Heart left ventricle (tissue), 13 donors: ENCODE results near the gene ZC3H10.

Source experiments
- CTCF ChIP-seq, 12 donors: fragments of 200-600 bp; sonication (generic) in 4 of 12; IDR thresholded peaks; one replicate each; pipeline versions ENCODE4 v1.5.0 to v1.8.0; 2018 to 2022; ENCODE audit warnings: antibody characterized with exemption in 12 of 12, mild to moderate bottlenecking in 5 of 12
- POLR2A ChIP-seq, 2 donors: fragments of 450-650 bp; IDR thresholded peaks; one replicate each; pipeline ENCODE4 v1.6.1; 2017; ENCODE audit warnings: antibody characterized with exemption in 2 of 2, mild to moderate bottlenecking in 2 of 2, moderate library complexity in 2 of 2
- donor health status: ischemic (EF 13 %, LVEDD 7.1; RV severe dilation, severe dysfunction).
- donor health status: DM: no; HTN: yes; CAD: no.
- donor health status: DM: no; HTN: no; CAD: no.
- donor health status: ischemic (EF 25% LVEDD 6.9; RV normal size, moderate dysfunction).
- donor health status: ischemic (EF 25% LVEDD 5.7; RV mildly dilated, moderate dysfunction).
- donor health status: ischemic (EF 35%, LVEDD 5.7; RV mildly dilated, moderate dysfunction).
- donor health status: nonischemic (EF 11% LVEDD 7.7; RV severe dilation, severe dysfunction).
- donor health status: DM: yes; HTN: yes; CAD: no.
- donor health status: PGD.
- donor health status: ischemic (EF 29% LVEDD 5.4; RV normal size, mild dysfunction).
- donor health status: nonischemic (EF 23%, LVEDD 6.1; RV moderate dilation, normal function).

DNA sequence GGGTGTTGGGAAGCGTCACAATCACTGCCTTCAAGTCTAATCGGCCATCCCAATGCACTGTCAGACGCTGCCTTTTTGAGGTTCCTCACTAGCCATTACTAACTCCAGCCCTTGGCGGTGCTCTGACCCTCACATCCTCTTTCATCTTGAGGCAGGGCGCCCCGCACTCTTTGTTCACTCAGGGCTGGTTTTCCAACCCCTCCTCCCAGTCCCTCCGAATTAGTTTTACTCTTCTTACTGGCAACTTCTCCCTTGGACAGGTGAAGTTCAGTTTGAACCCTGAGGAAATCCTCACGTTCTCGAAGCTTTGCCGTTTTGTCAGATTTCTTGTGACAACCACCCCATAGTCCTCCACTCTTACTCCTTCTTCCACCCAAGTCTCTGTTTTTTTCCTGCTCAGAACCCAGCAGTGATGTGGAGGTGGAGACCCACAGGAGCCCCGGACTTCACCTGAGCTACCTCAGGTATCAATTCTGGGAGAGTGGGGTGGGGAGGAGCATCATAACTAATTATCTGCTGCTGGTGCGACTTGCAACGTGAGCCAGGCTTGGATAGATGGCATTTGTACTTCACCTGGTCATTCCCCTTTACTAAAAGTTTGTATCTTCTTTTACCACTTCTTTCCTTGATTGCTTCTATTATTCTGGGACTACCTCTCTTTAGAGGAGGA is 757 bp downstream of the ZC3H10 start:
- TF ChIP-seq CTCF (IDR thresholded peaks at IDR 0.05) (no peak), POLR2A (IDR thresholded peaks at IDR 0.05) (no peak)
